Osteoblast (primary cell): ENCODE results near the gene NOS1. TPM values are rescaled to one million over a fixed set of nuclear protein-coding genes. Genes with fewer than 3 reads are reported as not detected.
A peak's percentile ranks its signal among the peaks of the same experiment; 100 is the strongest.
"Not testable (repeated sequence)": the region's sequence is repeated elsewhere in the genome, so short reads cannot be mapped to it uniquely, and the experiment has no call there.

Experiments
- DNase-seq: peaks from one replicate; pipeline ENCODE4 v3.0.0; 2011; ENCODE audit warnings: low spot score, mixed read lengths; ENCODE audit not compliant: insufficient read length; ENCODE audit errors: missing footprints
- H2AFZ ChIP-seq: 2 replicates; pipeline ENCODE4 v1.6.0; 2011; ENCODE audit warnings: mild to moderate bottlenecking, low read length
- H3K27ac ChIP-seq: 2 replicates; pipeline ENCODE4 v1.5.1; 2011; ENCODE audit warnings: mild to moderate bottlenecking, low read depth, low read length, moderate library complexity
- H3K27me3 ChIP-seq: 2 replicates; pipeline ENCODE4 v1.6.0; 2012; ENCODE audit warnings: mild to moderate bottlenecking, control low read depth, inconsistent platforms, low read length, moderate library complexity; ENCODE audit not compliant: insufficient read depth
- H3K36me3 ChIP-seq: 2 replicates; pipeline ENCODE4 v1.5.1; 2011; ENCODE audit warnings: mild to moderate bottlenecking, low read length, control low read depth, moderate library complexity; ENCODE audit not compliant: insufficient read depth
- H3K4me1 ChIP-seq: 2 replicates; pipeline ENCODE4 v1.5.1; 2011; ENCODE audit warnings: mild to moderate bottlenecking, low read length, control low read depth, moderate library complexity; ENCODE audit not compliant: insufficient read depth
- H3K4me2 ChIP-seq: 2 replicates; pipeline ENCODE4 v1.6.0; 2011; ENCODE audit warnings: mild to moderate bottlenecking, low read length; ENCODE audit not compliant: insufficient read depth
- H3K4me3 ChIP-seq: fragments of 200-600 bp; sonication (generic); 3 replicates; pipeline ENCODE4 v1.5.1; 2012; ENCODE audit warnings: mild to moderate bottlenecking, low read length, inconsistent platforms; ENCODE audit not compliant: insufficient read depth
- H3K79me2 ChIP-seq: 2 replicates; pipeline ENCODE4 v1.6.0; 2012; ENCODE audit warnings: mild to moderate bottlenecking, low read length, control low read depth, inconsistent platforms; ENCODE audit not compliant: insufficient read depth
- H3K9me3 ChIP-seq: 2 replicates; pipeline ENCODE4 v1.5.1; 2011; ENCODE audit warnings: low read depth, low read length, control low read depth
- H4K20me1 ChIP-seq: 2 replicates; pipeline ENCODE4 v1.6.0; 2012; ENCODE audit warnings: mild to moderate bottlenecking, low read length, control low read depth; ENCODE audit not compliant: insufficient read depth
- total RNA-seq: library from RNA; depleted of rRNA; stranded (reverse); fragments of >200 nt; gene quantifications from 2 replicates; pipeline ENCODE4 v1.2.3, GENCODE V29; 2012
- TF ChIP-seq, protein P1 (sequence below): IDR thresholded peaks from 2 replicates; pipeline ENCODE4 v1.5.1; 2011; ENCODE audit warnings: mild to moderate bottlenecking, low read depth, low read length, moderate library complexity; ENCODE audit errors: extremely low read depth

NOS1 gene
- total RNA-seq, 1 donor, result not detected

DNA sequence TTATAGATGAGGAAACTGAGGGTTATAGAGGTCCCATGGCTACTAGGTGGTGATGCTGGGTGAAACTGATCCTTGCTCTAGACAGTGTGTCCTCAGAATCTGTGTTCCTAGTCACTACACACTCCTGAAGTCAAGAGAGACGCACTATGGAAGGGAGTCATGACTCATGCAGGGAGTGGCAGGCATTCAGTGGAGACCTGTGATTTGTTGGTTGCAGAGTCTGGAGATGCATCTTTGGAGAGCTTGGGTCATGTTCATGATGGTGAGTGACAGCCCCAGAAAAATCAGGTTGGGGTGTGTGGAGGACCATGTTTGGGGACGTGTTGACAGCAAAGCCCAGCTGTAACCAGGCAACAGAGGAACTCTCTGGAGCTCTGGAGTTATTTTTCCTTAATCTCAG is 133.2 kb downstream of the NOS1 start:
- Histone ChIP-seq H3K4me3 (no peak overlapping the region), H4K20me1 (no peaks in the 10 kb centered on the region), H3K27me3 (no peaks in the 10 kb centered on the region), H3K4me1 (no peaks in the 10 kb centered on the region), H3K4me2 (no peak overlapping the region), H2AFZ (no peak overlapping the region), H3K79me2 (no peaks in the 10 kb centered on the region), H3K36me3 (no peaks in the 10 kb centered on the region), H3K9me3 (no peaks in the 10 kb centered on the region), H3K27ac (no peak overlapping the region)
- TF ChIP-seq, protein P1, sequence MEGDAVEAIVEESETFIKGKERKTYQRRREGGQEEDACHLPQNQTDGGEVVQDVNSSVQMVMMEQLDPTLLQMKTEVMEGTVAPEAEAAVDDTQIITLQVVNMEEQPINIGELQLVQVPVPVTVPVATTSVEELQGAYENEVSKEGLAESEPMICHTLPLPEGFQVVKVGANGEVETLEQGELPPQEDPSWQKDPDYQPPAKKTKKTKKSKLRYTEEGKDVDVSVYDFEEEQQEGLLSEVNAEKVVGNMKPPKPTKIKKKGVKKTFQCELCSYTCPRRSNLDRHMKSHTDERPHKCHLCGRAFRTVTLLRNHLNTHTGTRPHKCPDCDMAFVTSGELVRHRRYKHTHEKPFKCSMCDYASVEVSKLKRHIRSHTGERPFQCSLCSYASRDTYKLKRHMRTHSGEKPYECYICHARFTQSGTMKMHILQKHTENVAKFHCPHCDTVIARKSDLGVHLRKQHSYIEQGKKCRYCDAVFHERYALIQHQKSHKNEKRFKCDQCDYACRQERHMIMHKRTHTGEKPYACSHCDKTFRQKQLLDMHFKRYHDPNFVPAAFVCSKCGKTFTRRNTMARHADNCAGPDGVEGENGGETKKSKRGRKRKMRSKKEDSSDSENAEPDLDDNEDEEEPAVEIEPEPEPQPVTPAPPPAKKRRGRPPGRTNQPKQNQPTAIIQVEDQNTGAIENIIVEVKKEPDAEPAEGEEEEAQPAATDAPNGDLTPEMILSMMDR, result no peak
- peak; percentile 66 for DNase-seq

DNA sequence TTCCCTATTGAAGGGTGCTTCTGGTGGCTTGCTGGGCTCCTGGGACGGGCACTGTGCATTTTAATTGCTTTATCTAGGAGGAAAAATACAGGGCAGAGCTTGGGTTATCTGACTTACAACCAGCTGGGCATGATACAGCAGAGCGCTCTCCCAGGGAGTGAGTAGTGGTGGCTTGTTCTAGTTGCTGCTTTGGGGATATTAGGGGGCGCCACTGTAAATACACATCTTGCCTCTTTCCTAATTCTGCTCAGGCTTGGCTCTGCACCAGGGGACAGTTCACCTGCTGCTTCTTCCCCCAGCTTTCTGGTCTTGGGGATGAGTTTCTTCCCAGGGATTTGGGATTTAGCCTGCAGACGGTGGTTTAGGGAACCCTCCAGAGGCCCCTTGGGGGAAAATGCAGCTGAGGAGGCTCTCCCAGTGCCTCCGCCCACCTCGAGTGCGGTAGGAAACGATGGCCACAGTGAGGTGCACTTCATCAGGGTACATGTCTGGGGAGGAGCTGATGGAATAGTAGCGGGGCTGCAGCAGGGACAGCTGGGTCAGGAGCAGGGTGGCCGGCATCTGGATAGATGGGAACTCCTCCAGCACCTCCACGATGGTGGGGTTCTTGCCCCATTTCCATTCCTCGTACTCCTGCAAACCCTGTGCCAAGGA is 134.3 kb downstream of the NOS1 start:
- no peak for DNase-seq
- no peak overlapping the region for H3K27ac ChIP-seq
- no peaks in the 10 kb centered on the region for H4K20me1 ChIP-seq
- H3K79me2 ChIP-seq, result no peaks in the 10 kb centered on the region
- H3K9me3 ChIP-seq, result no peaks in the 10 kb centered on the region
- TF ChIP-seq, protein P1, result no peak
- H3K4me1 ChIP-seq, result no peaks in the 10 kb centered on the region
- H3K36me3 ChIP-seq, result no peaks in the 10 kb centered on the region
- no peak overlapping the region for H2AFZ ChIP-seq
- no peak overlapping the region for H3K4me2 ChIP-seq
- H3K27me3 ChIP-seq, result no peaks in the 10 kb centered on the region
- H3K4me3 ChIP-seq, result no peak overlapping the region

DNA sequence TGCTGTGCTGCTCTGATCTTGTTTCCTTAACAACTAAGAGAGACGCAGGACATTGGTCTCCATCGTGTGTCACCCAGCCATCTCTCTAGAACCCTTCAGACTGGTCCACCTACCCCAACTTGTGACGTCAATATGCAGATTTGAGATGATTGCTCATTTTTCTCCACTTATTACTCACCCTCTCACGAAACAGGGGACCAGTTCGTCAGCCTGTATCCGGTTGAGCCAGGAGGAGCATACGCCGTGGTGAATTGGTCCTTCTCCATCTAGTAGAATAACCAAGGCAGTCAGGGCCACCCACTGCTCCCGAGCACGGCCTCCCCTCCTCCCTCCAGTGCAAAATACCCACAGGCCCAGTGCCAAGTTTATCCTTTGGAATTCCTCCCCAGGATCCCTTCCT is 134.9 kb downstream of the NOS1 start:
- DNase-seq, result no peak
- Histone ChIP-seq H2AFZ (no peak overlapping the region), H3K4me3 (no peak overlapping the region), H3K9me3 (no peaks in the 10 kb centered on the region), H3K27me3 (no peaks in the 10 kb centered on the region), H4K20me1 (no peaks in the 10 kb centered on the region), H3K4me1 (no peaks in the 10 kb centered on the region), H3K36me3 (no peaks in the 10 kb centered on the region), H3K79me2 (no peaks in the 10 kb centered on the region), H3K27ac (no peak overlapping the region), H3K4me2 (no peak overlapping the region)
- TF ChIP-seq, protein P1, result no peak

DNA sequence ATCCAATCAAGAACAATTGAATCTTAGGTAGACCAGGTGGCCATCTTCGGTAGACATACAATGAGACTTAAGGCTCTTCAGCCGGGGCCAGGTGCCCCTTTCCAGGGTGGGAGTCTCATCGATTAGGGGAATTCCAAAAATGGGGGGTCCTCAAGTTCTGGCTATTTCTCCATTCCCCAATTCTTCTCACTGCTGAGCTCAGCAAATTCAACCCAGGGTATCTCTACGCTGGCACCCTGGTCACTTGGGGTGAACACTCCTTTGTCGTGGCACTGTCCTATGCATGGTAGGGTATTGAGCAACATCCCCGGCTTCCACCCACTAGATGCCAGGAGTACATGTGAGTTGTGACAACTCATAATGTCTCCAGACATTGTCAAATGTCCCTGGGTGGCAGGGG is 136.2 kb downstream of the NOS1 start:
- H2AFZ ChIP-seq, result no peak overlapping the region

DNA sequence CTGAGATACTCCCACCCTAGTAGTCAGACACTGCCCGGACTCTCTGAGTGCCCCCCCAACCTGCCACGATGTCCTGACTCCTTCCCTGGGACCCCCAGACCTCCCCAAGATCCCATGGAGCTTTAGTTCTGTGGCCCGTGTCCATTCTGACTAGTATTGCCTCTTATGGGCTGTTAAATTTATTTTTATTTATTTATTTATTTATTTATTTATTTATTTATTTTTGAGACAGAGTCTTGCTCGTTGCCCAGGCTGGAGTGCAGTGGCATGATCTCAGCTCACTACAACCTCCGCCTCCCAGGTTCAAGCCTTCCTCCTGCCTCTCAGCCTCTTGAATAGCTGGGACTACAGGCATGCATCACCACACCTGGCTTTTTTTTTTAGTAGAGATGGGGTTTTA is 140.5 kb downstream of the NOS1 start:
- H3K4me1 ChIP-seq, H3K4me2 ChIP-seq, H3K36me3 ChIP-seq, H3K79me2 ChIP-seq, H2AFZ ChIP-seq, H4K20me1 ChIP-seq, DNase-seq, H3K27ac ChIP-seq, H3K9me3 ChIP-seq, H3K4me3 ChIP-seq, H3K27me3 ChIP-seq: not testable (repeated sequence)

More for the DNA sequence above, 136.2 kb downstream of the NOS1 start:
- DNase-seq, result no peak
- no peak overlapping the region for H3K4me3 ChIP-seq
- no peaks in the 10 kb centered on the region for H3K36me3 ChIP-seq
- no peaks in the 10 kb centered on the region for H3K4me1 ChIP-seq
- H3K4me2 ChIP-seq, result no peak overlapping the region
- no peaks in the 10 kb centered on the region for H3K9me3 ChIP-seq
- no peaks in the 10 kb centered on the region for H4K20me1 ChIP-seq
- no peaks in the 10 kb centered on the region for H3K27me3 ChIP-seq
- TF ChIP-seq, protein P1, result no peak
- H3K79me2 ChIP-seq, result no peaks in the 10 kb centered on the region
- H3K27ac ChIP-seq, result no peak overlapping the region
